Measurements from ENCODE around the gene ABHD16A. TPM values are rescaled to one million over a fixed set of nuclear protein-coding genes. Genes with fewer than 3 reads are reported as not detected.

The ABHD16A gene
- polyA plus RNA-seq, 1 donor from 2014 or later, result 130 TPM

GRCh38 chr6:31737315-31737990, 34.3 kb upstream of the ABHD16A start:
- no peak overlapping the region for H3K9ac ChIP-seq (ENCODE audit: low read length)
- H3K9me3 ChIP-seq (ENCODE audit: low read length), result no peaks in the 10 kb centered on the region
- H2AFZ ChIP-seq (ENCODE audit: low read depth, low read length), result no peak overlapping the region
- no peaks in the 10 kb centered on the region for H3K79me2 ChIP-seq (replicated peaks; ENCODE audit: insufficient read depth, low read length)
- no peak overlapping the region for H3K4me2 ChIP-seq (ENCODE audit: low read length)
- no peak overlapping the region for H3K4me3 ChIP-seq (ENCODE audit: low read length)
- no peaks in the 10 kb centered on the region for H3K36me3 ChIP-seq (ENCODE audit: insufficient read depth, low read length)
- no peaks in the 10 kb centered on the region for H3K9me2 ChIP-seq (ENCODE audit: insufficient read depth, low read length)
- H4K20me1 ChIP-seq (ENCODE audit: insufficient read depth), result no peaks in the 10 kb centered on the region
- H3K27me3 ChIP-seq (ENCODE audit: insufficient read depth, low read depth, low read length), result no peaks in the 10 kb centered on the region
- H3F3A ChIP-seq (ENCODE audit: insufficient read depth, low read length, poor library complexity, severe bottlenecking), result no peaks in the 10 kb centered on the region
- no peak overlapping the region for H3K27ac ChIP-seq (ENCODE audit: low read length)
- no peak for TF ChIP-seq MXI1 (conservative IDR thresholded peaks at IDR 0.05; ENCODE audit: poor library complexity, severe bottlenecking)
- TF ChIP-seq REST (IDR thresholded peaks at IDR 0.05; ENCODE audit: borderline replicate concordance), result no peak
- no peak for TF ChIP-seq RAD21 (conservative IDR thresholded peaks at IDR 0.05)
- TF ChIP-seq EP300 (conservative IDR thresholded peaks at IDR 0.05; ENCODE audit: poor library complexity, severe bottlenecking), result no peak

- Histone ChIP-seq H3K4me2 (ENCODE audit: low read length) (no peak overlapping the region), H3K27ac (ENCODE audit: low read length) (no peak overlapping the region), H3K9me3 (ENCODE audit: low read length) (no peaks in the 10 kb centered on the region), H2AFZ (ENCODE audit: low read depth, low read length) (no peak overlapping the region), H3K9me2 (ENCODE audit: insufficient read depth, low read length) (no peaks in the 10 kb centered on the region), H3F3A (ENCODE audit: insufficient read depth, low read length, poor library complexity, severe bottlenecking) (no peaks in the 10 kb centered on the region), H3K79me2 (replicated peaks; ENCODE audit: insufficient read depth, low read length) (no peaks in the 10 kb centered on the region), H3K4me3 (ENCODE audit: low read length) (no peak overlapping the region), H3K9ac (ENCODE audit: low read length) (no peak overlapping the region), H4K20me1 (ENCODE audit: insufficient read depth) (no peaks in the 10 kb centered on the region), H3K27me3 (ENCODE audit: insufficient read depth, low read depth, low read length) (no peaks in the 10 kb centered on the region), H3K36me3 (ENCODE audit: insufficient read depth, low read length) (no peaks in the 10 kb centered on the region)
- TF ChIP-seq REST (IDR thresholded peaks at IDR 0.05; ENCODE audit: borderline replicate concordance) (no peak), CTCF (IDR thresholded peaks at IDR 0.05; ENCODE audit: poor library complexity, severe bottlenecking) (no peak), EZH2 (IDR thresholded peaks at IDR 0.05; ENCODE audit: borderline replicate concordance, insufficient read depth, low read length, poor library complexity, severe bottlenecking) (no peak), RAD21 (conservative IDR thresholded peaks at IDR 0.05) (no peak), EP300 (conservative IDR thresholded peaks at IDR 0.05; ENCODE audit: poor library complexity, severe bottlenecking) (no peak), MXI1 (conservative IDR thresholded peaks at IDR 0.05; ENCODE audit: poor library complexity, severe bottlenecking) (no peak), SMC3 (conservative IDR thresholded peaks at IDR 0.05; ENCODE audit: poor library complexity) (no peak), TAF1 (IDR thresholded peaks at IDR 0.05; ENCODE audit: low read depth) (no peak), POLR2AphosphoS5 (IDR thresholded peaks at IDR 0.05) (no peak)
These were observed 33.7 kb upstream of the ABHD16A start for GRCh38 chr6:31736768-31737314.

All from neural cell (in vitro differentiated cells).